ENCODE data around the gene NHS.
A peak's percentile ranks its signal among the peaks of the same experiment; 100 is the strongest.

The NHS gene

GRCh38 chrX:17374619-17375366, at the start of gene NHS:
NHS (plus strand) TSS chrX:17375200; CDS start chrX:17375758, 558 bp downstream.
- DNase-seq (ENCODE audit: low read depth) = peak; percentile 85

GRCh38 chrX:17328837-17329236, 46.2 kb upstream of the NHS start:
- no peak for DNase-seq (ENCODE audit: low read depth)

GRCh38 chrX:17336377-17336776, 38.6 kb upstream of the NHS start:
- DNase-seq (ENCODE audit: low read depth) = no peak

GRCh38 chrX:17355976-17356375, 19.0 kb upstream of the NHS start:
- no peak for DNase-seq (ENCODE audit: low read depth)

GRCh38 chrX:17359500-17359899, 15.5 kb upstream of the NHS start:
- peak; percentile 33 for DNase-seq (ENCODE audit: low read depth)

GRCh38 chrX:17361620-17362019, 13.4 kb upstream of the NHS start:
- peak; percentile 38 for DNase-seq (ENCODE audit: low read depth)

GRCh38 chrX:17368002-17368401, 7.0 kb upstream of the NHS start:
- no peak for DNase-seq (ENCODE audit: low read depth)

- no peak for DNase-seq (ENCODE audit: low read depth)
Observed at GRCh38 chrX:17369309-17369708, 5.7 kb upstream of the NHS start.

- no peak for DNase-seq (ENCODE audit: low read depth)
Observed at GRCh38 chrX:17370191-17370590, 4.8 kb upstream of the NHS start.

- no peak for DNase-seq (ENCODE audit: low read depth)
Observed at GRCh38 chrX:17372052-17372451, 2.9 kb upstream of the NHS start.

DNA sequence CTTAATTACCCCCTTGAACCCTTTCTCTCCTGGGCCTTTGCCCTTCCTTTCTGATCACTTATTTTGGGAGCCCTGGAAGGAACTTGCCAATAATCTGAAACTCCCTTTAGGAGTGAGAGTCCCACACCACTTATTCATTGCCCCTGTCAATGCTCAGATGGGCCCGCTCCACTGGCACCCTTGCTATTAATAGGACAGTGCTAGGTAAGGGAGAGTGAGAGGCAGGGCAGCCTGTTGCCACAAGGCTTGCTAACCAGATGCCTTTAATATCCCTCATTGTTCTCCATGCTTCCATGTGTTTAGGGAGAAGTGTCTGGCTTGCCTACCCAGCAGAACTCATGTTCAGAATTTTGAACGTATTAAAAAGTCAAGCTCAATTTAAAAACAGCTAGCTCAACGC, 1.7 kb upstream of the NHS start:
- no peak for DNase-seq (ENCODE audit: low read depth)

GRCh38 chrX:17375367-17375636, 302 bp downstream of the NHS start:
- DNase-seq (ENCODE audit: low read depth) = no peak

GRCh38 chrX:17375637-17376430, 834 bp downstream of the NHS start:
- DNase-seq (ENCODE audit: low read depth) = peak; percentile 56

GRCh38 chrX:17376431-17377077, 1.6 kb downstream of the NHS start:
- peak; percentile 44 for DNase-seq (ENCODE audit: low read depth)

DNA sequence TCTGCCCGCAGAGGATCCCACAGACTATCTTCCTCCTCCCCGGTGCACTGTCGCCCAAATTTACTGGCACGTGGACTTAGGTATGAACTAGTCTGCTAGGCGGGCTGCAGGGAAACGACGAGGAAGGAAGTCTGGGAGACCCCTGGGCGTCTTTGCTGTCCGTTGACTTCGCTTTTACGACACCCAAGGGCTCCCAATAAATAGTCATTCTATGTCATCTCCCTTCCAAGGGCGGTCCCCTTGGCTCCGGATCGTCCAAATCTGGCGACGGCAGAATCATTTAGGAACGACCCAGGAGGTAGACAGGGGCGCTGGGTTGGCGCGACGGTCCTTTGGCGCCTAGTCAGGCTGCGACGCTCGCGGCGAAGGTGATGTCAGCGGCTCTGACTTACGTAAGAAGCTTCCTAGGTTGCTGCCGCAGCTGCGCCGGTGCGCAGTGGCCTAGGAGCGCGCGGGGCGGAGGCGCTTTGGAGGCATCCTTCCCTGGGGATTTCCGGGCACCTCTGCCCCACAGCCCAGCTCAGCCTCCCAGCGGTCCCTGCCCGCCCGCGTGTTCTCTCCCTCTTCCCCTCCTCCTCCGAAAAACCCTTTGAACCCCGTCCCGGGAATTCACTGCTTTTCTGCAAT, 2.2 kb downstream of the NHS start:
- DNase-seq (ENCODE audit: low read depth) = peak; percentile 76

DNA sequence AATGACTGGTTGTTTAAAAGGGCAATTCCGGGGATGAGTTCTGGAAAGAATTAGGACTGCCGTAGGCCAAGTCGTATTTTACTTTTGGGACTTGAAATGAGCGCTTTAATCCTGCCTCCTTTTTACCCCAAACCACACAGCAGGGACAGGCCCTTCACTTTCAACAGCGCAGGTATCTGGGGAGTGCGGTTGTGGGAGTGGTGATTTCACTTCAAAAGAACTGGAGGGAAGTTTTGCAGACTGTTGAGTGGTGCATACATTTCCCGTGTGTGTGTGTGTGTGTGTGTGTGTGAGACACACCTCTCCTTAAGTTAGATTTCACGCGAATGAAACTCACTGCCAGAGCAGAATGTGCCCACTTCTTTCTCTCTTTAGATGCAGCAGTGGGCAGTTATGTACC, 2.8 kb downstream of the NHS start:
- DNase-seq (ENCODE audit: low read depth) = no peak

DNA sequence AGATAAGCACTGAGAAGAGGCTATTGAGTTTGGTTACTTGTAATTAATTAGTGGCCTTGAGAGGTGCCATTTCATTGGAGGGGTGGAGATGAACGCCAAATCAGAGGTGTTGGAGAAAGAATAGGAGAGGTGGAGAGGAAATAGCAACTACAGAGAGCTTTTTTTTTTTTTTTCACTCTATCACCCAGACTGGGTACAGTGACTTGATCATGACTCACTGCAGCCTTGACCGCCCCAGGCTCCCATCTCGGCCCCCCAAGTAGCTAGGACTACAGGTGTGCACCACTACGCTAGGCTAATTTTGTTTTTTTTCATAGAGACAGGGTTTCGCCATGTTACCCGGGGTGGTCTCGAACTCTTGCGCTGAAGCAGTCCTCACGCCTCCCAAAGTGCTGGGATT, 5.2 kb downstream of the NHS start:
- peak; percentile 37 for DNase-seq (ENCODE audit: low read depth)

DNA sequence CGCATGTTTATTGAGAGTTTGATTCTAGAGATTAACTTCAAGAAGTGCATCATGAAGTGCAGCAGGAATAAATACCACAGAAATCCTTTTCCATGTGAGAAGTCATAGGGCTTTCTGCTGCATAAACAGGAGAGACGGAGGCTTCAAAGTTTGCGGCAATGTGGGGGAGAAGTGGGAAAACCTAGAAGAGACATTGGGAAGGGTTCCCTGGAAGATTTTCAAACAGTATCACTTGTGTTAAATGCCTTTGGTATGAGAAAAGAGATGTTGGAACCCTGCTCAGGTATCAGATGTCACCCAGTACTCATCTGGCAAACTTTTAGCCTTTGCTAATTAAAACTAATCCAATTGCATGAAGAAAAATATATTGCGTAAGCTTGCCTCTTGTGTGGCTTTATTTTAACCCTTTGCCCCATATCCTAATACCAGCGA, 15.4 kb downstream of the NHS start:
- DNase-seq (ENCODE audit: low read depth) = no peak

- no peak for DNase-seq (ENCODE audit: low read depth)
Observed at GRCh38 chrX:17395154-17395553, 20.2 kb downstream of the NHS start.

- DNase-seq (ENCODE audit: low read depth) = peak; percentile 78
Observed at GRCh38 chrX:17397074-17397473, 22.1 kb downstream of the NHS start.

DNA sequence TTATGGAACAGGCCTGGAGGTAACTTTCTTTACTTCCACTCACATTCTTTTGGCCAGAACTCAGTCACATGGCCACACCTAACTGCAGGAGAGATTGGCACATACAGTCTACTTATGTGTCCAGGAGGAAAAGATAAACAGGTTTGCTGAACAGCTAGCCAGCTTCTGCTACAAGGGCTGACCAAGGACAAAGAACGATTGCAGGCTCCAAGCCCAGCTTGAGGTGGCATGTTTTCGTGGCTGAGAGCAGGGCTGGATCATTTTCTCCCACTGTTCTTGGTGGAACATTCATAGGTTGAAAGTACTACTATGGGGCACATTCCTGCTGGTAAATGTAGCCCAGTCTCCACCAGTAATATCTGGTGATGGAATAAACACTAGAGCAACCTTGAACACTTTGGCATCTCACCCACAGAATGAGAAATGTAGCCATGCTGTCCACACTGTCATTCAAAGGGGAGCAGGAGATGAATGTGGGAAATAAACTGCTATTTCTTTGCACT, 28.2 kb downstream of the NHS start:
- no peak for DNase-seq (ENCODE audit: low read depth)

DNA sequence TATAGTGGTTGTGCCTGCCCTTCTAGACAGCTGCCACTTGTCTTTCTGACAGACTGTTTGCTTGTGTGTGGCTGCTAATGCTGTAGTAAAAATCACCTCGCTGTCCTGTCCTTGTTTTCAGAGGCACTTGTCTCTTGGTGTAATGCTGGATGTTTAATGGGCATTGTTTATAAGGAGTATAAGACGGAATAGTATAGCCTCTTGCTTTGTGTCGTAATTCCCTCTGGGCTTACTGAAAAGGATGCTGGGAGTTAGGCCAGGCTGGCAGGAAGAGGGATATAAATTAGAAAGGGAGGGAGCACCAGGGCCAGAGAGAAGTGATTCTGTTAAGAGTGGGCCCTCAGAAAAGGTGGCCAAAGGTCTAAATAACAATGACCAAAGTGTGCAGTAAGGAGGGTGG, 29.0 kb downstream of the NHS start:
- no peak for DNase-seq (ENCODE audit: low read depth)

All from ELR (cell line).